Astrocyte of the cerebellum (primary cell): ENCODE measurements around the gene DNAJC9.

Source experiments
- DNase-seq: peaks from one replicate; pipeline ENCODE4 v3.0.0-alpha.2; 2011; ENCODE audit warnings: low read depth
- H3K4me3 ChIP-seq: 2 replicates; pipeline ENCODE4 v1.5.1; 2011; ENCODE audit warnings: mild to moderate bottlenecking, low read depth, low read length, moderate library complexity
- in situ Hi-C: cut with HindIII; loops from 2 replicates; pipeline ENCODE4 v1.10.0; 2017; ENCODE audit warnings: low sequenced_read_pairs
- TF ChIP-seq, protein P1 (sequence below): IDR thresholded peaks from 2 replicates; pipeline ENCODE4 v1.5.1; 2012; ENCODE audit warnings: low read length, low read depth, moderate library complexity, mild to moderate bottlenecking; ENCODE audit errors: missing control alignments

Gene DNAJC9

DNA sequence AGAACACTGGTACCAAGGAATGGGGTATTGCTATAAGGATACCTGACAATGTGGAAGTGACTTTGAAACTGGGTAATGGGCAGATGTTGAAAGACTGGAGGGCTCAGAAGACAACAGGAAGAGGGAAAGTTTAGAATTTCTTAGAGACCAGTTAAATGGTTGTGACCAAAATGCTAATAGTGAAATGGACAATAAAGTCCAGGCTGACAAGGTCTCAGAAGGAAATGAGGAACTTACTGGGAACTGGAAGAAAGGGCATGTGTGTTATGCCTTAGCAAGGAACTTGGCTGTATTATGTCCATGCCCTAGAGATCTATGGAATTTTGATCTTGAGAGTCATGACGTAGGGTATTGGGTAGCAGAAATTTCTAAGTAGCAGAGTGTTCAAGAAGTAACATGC lies 41.2 kb downstream of the DNAJC9 start:
- DNase-seq, result no peak
- in situ Hi-C loops, result no loop called here
- TF ChIP-seq, protein P1, sequence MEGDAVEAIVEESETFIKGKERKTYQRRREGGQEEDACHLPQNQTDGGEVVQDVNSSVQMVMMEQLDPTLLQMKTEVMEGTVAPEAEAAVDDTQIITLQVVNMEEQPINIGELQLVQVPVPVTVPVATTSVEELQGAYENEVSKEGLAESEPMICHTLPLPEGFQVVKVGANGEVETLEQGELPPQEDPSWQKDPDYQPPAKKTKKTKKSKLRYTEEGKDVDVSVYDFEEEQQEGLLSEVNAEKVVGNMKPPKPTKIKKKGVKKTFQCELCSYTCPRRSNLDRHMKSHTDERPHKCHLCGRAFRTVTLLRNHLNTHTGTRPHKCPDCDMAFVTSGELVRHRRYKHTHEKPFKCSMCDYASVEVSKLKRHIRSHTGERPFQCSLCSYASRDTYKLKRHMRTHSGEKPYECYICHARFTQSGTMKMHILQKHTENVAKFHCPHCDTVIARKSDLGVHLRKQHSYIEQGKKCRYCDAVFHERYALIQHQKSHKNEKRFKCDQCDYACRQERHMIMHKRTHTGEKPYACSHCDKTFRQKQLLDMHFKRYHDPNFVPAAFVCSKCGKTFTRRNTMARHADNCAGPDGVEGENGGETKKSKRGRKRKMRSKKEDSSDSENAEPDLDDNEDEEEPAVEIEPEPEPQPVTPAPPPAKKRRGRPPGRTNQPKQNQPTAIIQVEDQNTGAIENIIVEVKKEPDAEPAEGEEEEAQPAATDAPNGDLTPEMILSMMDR, result no peak
- H3K4me3 ChIP-seq, result no peak overlapping the region

- TF ChIP-seq, protein P1, result no peak
- in situ Hi-C loops, result no loop called here
- DNase-seq, result no peak
- H3K4me3 ChIP-seq, result no peak overlapping the region
Observed at GRCh38 chr10:73205081-73205480, 42.0 kb downstream of the DNAJC9 start.
